Stimulated activated memory B cell treated with anti-CD40 and anti-IgM and Interleukin-4, amounts not matched to agents 10 μg/mL and 1 μg/mL and 100 μg/mL, for 72 hours (primary cell): ENCODE measurements around the gene PCDHA6.
"Not testable (repeated sequence)": the region's sequence is repeated elsewhere in the genome, so short reads cannot be mapped to it uniquely, and the experiment has no call there.

Experiments
- ATAC-seq: fragments of 150-1000 bp; cut with Tn5 transposase; 2 replicates; pipeline ENCODE4 v1.10.0; 2021
- H3K27ac Mint-ChIP-seq: one replicate; pipeline ENCODE4 v1.8.0; 2022; ENCODE audit warnings: mild to moderate bottlenecking, mixed read lengths
- H3K27me3 Mint-ChIP-seq: one replicate; pipeline ENCODE4 v1.8.0; 2022; ENCODE audit warnings: mixed read lengths
- H3K36me3 Mint-ChIP-seq: one replicate; pipeline ENCODE4 v1.8.0; 2022; ENCODE audit warnings: mixed read lengths
- H3K4me1 Mint-ChIP-seq: one replicate; pipeline ENCODE4 v1.8.0; 2022; ENCODE audit warnings: mixed read lengths
- H3K4me3 Mint-ChIP-seq: one replicate; pipeline ENCODE4 v1.8.0; 2022; ENCODE audit warnings: mild to moderate bottlenecking, moderate library complexity, mixed read lengths
- H3K9me3 Mint-ChIP-seq: one replicate; pipeline ENCODE4 v1.8.0; 2022; ENCODE audit warnings: mixed read lengths

Gene PCDHA6

DNA sequence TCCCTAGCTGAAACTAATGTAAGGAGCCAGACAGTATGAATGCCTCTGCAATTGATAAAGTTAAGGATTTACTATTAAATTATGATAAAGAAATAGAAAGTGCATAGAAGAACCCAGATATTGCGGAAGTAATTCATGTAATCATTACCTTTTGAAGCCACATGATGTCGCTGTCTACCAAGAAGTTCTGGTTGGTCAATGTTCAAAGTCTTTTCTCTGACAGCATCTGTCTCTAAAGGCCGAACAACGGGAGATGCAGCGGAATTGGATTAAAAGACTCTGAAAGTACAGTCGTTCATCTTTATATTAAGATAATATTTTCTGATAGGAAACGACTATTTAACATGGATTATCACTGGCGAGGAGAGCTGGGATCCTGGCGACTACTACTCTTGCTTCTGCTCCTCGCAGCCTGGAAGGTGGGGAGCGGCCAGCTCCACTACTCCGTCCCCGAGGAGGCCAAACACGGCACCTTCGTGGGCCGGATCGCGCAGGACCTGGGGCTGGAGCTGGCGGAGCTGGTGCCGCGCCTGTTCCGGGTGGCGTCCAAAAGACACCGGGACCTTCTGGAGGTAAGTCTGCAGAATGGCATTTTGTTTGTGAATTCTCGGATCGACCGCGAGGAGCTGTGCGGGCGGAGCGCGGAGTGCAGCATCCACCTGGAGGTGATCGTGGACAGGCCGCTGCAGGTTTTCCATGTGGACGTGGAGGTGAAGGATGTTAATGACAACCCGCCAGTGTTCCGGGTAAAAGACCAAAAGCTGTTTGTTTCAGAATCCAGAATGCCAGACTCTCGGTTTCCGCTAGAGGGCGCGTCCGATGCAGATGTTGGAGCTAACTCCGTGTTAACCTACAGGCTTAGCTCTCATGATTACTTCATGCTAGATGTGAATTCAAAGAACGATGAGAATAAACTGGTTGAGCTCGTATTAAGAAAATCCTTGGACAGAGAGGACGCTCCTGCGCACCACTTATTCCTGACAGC, 13.5 kb downstream of the PCDHA6 start, which contains the start of gene PCDHA8:
TSS of gene PCDHA8 (plus strand) at position 210 of the 985 bp plus-strand sequence. CDS start at position 345, 135 bp downstream.
- Mint-ChIP-seq H3K4me1 (no peaks in the 10 kb centered on the region), H3K36me3 (no peaks in the 10 kb centered on the region), H3K27ac (no peak within 1 kb of the TSS), H3K9me3 (peaks cover 3% of the 10 kb centered on the region), H3K27me3 (peaks cover 26% of the 10 kb centered on the region), H3K4me3 (no peak within 1 kb of the TSS)
- no peak for ATAC-seq

DNA sequence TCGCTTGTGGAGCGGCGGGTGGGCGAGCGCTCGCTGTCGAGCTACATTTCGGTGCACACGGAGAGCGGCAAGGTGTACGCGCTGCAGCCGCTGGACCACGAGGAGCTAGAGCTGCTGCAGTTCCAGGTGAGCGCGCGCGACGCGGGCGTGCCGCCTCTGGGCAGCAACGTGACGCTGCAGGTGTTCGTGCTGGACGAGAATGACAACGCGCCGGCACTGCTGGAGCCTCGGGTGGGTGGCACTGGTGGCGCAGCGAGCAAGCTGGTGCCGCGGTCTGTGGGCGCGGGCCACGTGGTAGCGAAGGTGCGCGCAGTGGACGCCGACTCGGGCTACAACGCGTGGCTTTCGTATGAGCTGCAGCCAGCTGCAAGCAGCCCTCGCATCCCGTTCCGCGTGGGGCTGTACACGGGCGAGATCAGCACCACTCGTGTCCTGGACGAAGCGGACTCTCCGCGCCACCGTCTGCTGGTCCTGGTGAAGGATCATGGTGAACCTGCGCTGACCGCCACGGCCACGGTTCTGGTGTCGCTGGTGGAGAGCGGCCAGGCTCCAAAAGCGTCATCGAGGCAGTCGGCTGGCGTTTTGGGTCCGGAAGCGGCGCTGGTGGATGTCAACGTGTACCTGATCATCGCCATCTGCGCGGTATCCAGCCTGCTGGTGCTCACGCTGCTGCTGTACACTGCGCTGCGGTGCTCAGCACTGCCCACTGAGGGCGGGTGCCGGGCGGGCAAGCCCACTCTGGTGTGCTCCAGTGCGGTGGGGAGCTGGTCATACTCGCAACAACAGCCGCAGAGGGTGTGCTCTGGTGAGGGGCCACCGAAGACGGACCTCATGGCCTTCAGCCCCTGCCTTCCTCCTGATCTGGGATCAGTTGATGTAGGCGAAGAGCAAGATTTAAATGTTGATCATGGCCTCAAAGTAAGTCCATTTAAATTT, 15.3 kb downstream of the PCDHA6 start:
- Mint-ChIP-seq H3K27me3 (peaks cover 35% of the 10 kb centered on the region), H3K4me1 (no peaks in the 10 kb centered on the region), H3K36me3 (no peaks in the 10 kb centered on the region), H3K9me3 (no peaks in the 10 kb centered on the region), H3K27ac (no peak overlapping the region), H3K4me3 (no peak overlapping the region)
- no peak for ATAC-seq

DNA sequence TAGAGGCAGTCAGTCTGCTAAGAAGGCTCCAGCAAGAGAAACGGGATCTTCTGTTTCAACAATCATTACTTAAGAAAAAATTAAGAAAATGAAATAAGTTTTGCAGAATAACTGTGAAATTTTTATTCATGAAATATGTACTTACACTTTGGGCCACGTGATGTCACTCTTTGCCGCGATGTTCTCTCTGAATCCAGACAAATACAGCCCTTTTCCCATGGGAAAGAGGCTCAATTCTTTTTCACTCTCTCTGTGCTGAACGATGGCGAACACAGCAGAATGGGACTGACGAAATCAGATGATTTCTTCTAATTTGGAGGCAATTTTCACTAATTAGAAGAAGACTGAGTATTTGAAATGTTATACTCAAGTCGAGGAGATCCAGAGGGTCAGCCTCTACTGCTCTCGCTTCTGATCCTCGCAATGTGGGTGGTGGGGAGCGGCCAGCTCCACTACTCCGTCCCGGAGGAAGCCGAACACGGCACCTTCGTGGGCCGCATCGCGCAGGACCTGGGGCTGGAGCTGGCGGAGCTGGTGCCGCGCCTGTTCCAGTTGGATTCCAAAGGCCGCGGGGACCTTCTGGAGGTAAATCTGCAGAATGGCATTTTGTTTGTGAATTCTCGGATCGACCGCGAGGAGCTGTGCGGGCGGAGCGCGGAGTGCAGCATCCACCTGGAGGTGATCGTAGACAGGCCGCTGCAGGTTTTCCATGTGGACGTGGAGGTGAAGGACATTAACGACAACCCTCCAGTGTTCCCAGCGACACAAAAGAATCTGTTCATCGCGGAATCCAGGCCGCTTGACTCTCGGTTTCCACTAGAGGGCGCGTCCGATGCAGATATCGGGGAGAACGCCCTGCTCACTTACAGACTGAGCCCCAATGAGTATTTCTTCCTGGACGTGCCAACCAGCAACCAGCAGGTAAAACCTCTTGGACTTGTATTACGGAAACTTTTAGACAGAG, 20.7 kb downstream of the PCDHA6 start, which contains the start of gene PCDHA9:
TSS of gene PCDHA9 (plus strand) at position 244 of the 964 bp plus-strand sequence. CDS start at position 358, 114 bp downstream.
- peaks cover 34% of the 10 kb centered on the region for H3K27me3 Mint-ChIP-seq
- H3K4me3 Mint-ChIP-seq, H3K27ac Mint-ChIP-seq, H3K4me1 Mint-ChIP-seq, H3K9me3 Mint-ChIP-seq, H3K36me3 Mint-ChIP-seq, ATAC-seq: not testable (repeated sequence)

DNA sequence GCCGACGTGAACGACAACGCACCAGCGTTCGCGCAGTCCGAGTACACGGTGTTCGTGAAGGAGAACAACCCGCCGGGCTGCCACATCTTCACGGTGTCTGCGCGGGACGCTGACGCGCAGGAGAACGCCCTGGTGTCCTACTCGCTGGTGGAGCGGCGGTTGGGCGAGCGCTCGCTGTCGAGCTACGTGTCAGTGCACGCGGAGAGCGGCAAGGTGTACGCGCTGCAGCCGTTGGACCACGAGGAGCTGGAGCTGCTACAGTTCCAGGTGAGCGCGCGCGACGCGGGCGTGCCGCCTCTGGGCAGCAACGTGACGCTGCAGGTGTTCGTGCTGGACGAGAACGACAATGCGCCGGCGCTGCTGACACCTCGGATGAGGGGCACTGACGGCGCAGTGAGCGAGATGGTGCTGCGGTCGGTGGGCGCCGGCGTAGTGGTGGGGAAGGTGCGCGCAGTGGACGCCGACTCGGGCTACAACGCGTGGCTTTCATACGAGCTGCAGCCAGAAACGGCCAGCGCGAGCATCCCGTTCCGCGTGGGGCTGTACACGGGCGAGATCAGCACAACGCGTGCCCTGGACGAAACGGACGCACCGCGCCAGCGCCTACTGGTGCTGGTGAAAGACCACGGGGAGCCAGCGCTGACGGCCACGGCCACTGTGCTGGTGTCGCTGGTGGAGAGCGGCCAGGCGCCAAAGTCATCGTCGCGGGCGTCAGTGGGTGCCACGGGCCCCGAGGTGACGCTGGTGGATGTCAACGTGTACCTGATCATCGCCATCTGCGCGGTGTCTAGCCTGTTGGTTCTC, 22.3 kb downstream of the PCDHA6 start:
- H3K27ac Mint-ChIP-seq, H3K4me3 Mint-ChIP-seq, H3K4me1 Mint-ChIP-seq, H3K9me3 Mint-ChIP-seq, H3K36me3 Mint-ChIP-seq, ATAC-seq: not testable (repeated sequence)
- peaks cover 35% of the 10 kb centered on the region for H3K27me3 Mint-ChIP-seq

DNA sequence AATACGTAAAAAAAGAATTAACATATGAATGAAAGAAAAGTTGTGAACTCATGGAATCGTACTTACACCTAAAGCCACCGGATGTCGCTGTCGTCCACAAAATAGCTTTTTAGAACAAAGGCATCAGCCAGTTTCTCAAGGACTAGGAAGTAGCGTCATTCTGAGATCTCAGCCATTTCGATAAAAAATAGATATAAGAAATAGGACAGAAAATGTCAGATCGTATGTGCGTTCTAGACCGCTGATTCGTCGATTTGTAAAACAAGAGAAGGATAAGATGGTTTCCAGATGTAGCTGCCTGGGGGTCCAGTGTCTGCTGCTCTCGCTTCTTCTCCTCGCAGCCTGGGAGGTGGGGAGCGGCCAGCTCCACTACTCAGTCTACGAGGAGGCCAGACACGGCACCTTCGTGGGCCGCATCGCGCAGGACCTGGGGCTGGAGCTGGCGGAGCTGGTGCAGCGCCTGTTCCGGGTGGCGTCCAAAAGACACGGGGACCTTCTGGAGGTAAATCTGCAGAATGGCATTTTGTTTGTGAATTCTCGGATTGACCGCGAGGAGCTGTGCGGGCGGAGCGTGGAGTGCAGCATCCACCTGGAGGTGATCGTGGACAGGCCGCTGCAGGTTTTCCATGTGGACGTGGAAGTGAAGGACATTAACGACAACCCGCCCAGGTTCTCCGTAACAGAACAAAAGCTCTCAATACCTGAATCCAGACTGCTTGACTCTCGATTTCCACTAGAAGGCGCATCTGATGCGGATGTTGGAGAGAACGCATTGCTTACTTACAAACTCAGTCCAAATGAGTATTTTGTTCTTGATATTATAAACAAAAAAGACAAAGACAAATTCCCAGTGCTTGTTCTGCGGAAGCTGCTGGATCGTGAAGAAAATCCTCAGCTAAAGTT, 28.3 kb downstream of the PCDHA6 start, which contains the start of gene PCDHA10:
TSS of gene PCDHA10 (plus strand) at position 126 of the 903 bp plus-strand sequence. CDS start at position 278, 152 bp downstream.
- no peak for ATAC-seq
- Mint-ChIP-seq H3K27ac (no peak within 1 kb of the TSS), H3K36me3 (no peaks in the 10 kb centered on the region), H3K4me3 (no peak within 1 kb of the TSS), H3K9me3 (peaks cover 6% of the 10 kb centered on the region), H3K27me3 (peaks cover 10% of the 10 kb centered on the region), H3K4me1 (no peaks in the 10 kb centered on the region)

DNA sequence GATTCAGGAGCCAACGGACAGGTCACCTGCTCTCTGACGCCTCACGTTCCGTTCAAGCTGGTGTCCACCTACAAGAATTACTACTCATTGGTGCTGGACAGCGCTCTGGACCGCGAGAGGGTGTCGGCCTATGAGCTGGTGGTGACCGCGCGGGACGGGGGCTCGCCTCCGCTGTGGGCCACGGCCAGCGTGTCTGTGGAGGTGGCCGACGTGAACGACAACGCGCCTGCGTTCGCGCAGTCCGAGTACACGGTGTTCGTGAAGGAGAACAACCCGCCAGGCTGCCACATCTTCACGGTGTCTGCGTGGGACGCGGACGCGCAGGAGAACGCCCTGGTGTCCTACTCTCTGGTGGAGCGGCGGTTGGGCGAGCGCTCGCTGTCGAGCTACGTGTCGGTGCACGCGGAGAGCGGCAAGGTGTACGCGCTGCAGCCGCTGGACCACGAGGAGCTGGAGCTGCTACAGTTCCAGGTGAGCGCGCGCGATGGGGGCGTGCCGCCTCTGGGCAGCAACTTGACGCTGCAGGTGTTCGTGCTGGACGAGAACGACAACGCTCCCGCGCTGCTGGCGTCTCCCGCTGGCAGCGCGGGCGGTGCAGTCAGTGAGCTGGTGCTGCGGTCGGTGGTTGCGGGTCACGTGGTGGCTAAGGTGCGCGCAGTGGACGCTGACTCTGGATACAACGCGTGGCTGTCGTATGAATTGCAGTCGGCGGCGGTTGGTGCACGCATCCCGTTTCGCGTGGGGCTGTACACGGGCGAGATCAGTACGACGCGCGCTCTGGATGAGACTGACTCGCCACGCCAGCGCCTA, 29.6 kb downstream of the PCDHA6 start:
- Mint-ChIP-seq H3K4me1 (no peaks in the 10 kb centered on the region), H3K36me3 (no peaks in the 10 kb centered on the region), H3K27me3 (peaks cover 10% of the 10 kb centered on the region), H3K4me3 (no peak overlapping the region), H3K27ac (no peak overlapping the region), H3K9me3 (peaks cover 6% of the 10 kb centered on the region)
- no peak for ATAC-seq

DNA sequence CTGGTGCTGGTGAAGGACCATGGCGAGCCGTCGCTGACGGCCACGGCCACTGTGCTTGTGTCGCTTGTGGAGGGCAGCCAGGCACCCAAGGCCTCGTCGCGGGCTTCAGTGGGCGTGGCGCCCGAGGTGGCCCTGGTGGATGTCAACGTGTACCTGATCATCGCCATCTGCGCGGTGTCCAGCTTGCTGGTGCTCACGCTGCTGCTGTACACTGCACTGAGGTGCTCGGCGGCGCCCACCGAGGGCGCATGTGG, 30.2 kb downstream of the PCDHA6 start:
- no peak overlapping the region for H3K27ac Mint-ChIP-seq
- H3K4me1 Mint-ChIP-seq, result no peaks in the 10 kb centered on the region
- peaks cover 6% of the 10 kb centered on the region for H3K27me3 Mint-ChIP-seq
- H3K36me3 Mint-ChIP-seq, result no peaks in the 10 kb centered on the region
- ATAC-seq, result no peak
- H3K9me3 Mint-ChIP-seq, result peaks cover 6% of the 10 kb centered on the region
- H3K4me3 Mint-ChIP-seq, result no peak overlapping the region

DNA sequence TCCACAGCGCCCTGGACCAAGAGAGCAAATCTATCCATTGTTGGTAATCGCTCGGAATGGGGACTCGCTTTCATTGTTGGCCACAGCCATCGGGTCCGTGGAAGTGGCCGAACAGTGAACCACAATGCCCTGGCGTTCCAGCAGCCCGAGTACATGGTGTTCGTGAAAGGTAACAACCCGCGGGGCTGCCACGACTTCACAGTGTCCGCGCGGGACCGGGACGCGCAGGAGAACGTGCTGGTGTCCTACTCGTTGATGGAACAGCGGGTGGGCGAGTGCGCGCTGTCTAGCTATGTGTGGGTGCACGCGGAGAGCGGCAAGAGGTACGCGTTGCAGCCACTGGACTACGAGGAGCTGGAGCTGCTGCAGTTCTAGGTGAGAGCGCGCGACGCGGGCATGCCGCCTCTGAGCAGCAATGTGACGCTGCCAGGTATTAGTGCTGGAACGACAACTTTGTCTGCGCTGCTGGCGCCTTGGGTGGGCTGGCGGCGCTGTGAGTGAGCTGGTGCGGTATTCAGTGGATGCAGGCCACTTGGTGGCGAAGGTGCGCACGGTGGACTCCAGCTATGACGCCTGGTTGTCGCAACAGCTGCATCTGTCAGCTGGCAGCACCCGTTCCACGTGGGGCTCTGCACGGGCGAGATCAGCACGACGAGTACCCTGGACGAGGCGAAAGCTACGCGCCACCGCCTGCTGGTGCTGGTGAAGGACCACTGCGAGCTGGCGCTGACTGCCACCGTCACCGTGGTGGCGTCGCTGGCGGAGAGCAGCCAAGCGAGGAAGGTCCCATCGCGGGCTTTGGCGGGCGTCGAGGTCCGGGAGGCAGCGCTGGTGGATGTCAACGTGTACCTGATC, 34.9 kb downstream of the PCDHA6 start:
- H3K9me3 Mint-ChIP-seq, result no peaks in the 10 kb centered on the region
- no peak overlapping the region for H3K27ac Mint-ChIP-seq

DNA sequence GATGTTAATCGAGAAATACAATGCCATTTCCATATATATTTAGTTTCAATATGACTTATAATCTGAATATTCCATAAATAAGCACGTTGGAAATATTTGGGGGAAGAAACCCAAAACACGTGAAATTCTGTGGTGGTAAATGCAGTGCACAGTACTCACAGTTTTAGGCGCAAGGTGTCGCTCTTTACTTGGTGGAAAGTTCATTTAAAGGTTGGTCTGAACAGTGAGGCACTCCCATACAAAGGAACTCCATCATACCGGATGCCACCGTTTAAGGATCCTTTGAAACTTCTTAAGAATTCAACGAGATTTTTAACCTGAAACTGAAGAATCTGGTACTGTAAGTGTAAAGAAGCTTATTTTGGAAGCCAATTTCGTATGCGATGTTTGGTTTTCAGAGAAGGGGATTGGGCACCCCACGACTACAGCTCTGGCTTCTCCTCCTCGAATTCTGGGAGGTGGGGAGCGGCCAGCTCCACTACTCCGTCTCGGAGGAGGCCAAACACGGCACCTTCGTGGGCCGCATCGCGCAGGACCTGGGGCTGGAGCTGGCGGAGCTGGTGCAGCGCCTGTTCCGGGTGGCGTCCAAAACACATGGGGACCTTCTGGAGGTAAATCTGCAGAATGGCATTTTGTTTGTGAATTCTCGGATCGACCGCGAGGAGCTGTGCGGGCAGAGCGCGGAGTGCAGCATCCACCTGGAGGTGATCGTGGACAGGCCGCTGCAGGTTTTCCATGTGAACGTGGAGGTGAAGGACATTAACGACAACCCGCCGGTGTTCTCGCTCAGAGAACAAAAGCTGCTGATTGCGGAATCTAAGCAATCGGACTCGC, 41.2 kb downstream of the PCDHA6 start, which contains the start of gene PCDHA11:
TSS of gene PCDHA11 (plus strand) at position 237 of the 834 bp plus-strand sequence. CDS start at position 384, 147 bp downstream.
- Mint-ChIP-seq H3K4me3 (no peak within 1 kb of the TSS), H3K36me3 (no peaks in the 10 kb centered on the region), H3K27me3 (no peaks in the 10 kb centered on the region), H3K27ac (no peak within 1 kb of the TSS), H3K9me3 (no peaks in the 10 kb centered on the region), H3K4me1 (no peaks in the 10 kb centered on the region)
- ATAC-seq, result no peak

More for the DNA sequence above, 34.9 kb downstream of the PCDHA6 start:
- no peaks in the 10 kb centered on the region for H3K4me1 Mint-ChIP-seq
- H3K4me3 Mint-ChIP-seq, result no peak overlapping the region
- no peaks in the 10 kb centered on the region for H3K36me3 Mint-ChIP-seq
- ATAC-seq, result no peak
- no peaks in the 10 kb centered on the region for H3K27me3 Mint-ChIP-seq

DNA sequence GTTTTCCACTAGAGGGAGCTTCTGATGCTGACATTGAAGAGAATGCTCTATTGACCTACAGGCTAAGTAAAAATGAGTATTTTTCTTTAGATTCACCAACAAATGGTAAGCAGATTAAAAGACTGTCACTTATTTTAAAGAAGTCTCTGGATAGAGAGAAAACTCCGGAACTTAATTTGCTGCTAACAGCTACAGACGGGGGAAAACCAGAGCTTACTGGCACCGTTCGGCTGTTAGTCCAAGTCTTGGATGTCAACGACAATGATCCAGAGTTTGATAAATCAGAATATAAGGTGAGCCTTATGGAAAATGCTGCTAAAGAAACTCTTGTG, 41.8 kb downstream of the PCDHA6 start:
- H3K27me3 Mint-ChIP-seq, result no peaks in the 10 kb centered on the region
- H3K4me1 Mint-ChIP-seq, result no peaks in the 10 kb centered on the region
- no peak overlapping the region for H3K27ac Mint-ChIP-seq
- no peak for ATAC-seq
- no peaks in the 10 kb centered on the region for H3K36me3 Mint-ChIP-seq
- no peaks in the 10 kb centered on the region for H3K9me3 Mint-ChIP-seq
- H3K4me3 Mint-ChIP-seq, result no peak overlapping the region
